ENCODE data around the gene JSRP1.

JSRP1 gene

GRCh38 chr19:2274931-2275535 is 18.8 kb upstream of the JSRP1 start:
- TF ChIP-seq, protein P1, sequence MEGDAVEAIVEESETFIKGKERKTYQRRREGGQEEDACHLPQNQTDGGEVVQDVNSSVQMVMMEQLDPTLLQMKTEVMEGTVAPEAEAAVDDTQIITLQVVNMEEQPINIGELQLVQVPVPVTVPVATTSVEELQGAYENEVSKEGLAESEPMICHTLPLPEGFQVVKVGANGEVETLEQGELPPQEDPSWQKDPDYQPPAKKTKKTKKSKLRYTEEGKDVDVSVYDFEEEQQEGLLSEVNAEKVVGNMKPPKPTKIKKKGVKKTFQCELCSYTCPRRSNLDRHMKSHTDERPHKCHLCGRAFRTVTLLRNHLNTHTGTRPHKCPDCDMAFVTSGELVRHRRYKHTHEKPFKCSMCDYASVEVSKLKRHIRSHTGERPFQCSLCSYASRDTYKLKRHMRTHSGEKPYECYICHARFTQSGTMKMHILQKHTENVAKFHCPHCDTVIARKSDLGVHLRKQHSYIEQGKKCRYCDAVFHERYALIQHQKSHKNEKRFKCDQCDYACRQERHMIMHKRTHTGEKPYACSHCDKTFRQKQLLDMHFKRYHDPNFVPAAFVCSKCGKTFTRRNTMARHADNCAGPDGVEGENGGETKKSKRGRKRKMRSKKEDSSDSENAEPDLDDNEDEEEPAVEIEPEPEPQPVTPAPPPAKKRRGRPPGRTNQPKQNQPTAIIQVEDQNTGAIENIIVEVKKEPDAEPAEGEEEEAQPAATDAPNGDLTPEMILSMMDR (conservative IDR thresholded peaks at IDR 0.05; ENCODE audit: low read depth, low read length), result no peak; the same call in 1 of the 2 replicates
- Histone ChIP-seq H2AFZ (ENCODE audit: low read depth) (no peak overlapping the region), H3K4me1 (ENCODE audit: low read depth, poor library complexity, severe bottlenecking) (peaks cover 6% of the 10 kb centered on the region), H3K9ac (no peak overlapping the region), H3K4me2 (no peak overlapping the region), H3K79me2 (ENCODE audit: insufficient read depth, low read depth) (peaks cover 42% of the 10 kb centered on the region), H3K36me3 (ENCODE audit: insufficient read depth) (peaks cover 3% of the 10 kb centered on the region; the same call in 1 of the 2 replicates), H3K27me3 (ENCODE audit: insufficient read depth, low read depth) (no peaks in the 10 kb centered on the region), H3K4me3 (IDR thresholded peaks at IDR 0.05; ENCODE audit: insufficient read depth, low read depth, low read length) (no peak overlapping the region), H3K27ac (no peak overlapping the region), H4K20me1 (ENCODE audit: insufficient read depth) (peaks cover 12% of the 10 kb centered on the region; the same call in 1 of the 2 replicates)

DNA sequence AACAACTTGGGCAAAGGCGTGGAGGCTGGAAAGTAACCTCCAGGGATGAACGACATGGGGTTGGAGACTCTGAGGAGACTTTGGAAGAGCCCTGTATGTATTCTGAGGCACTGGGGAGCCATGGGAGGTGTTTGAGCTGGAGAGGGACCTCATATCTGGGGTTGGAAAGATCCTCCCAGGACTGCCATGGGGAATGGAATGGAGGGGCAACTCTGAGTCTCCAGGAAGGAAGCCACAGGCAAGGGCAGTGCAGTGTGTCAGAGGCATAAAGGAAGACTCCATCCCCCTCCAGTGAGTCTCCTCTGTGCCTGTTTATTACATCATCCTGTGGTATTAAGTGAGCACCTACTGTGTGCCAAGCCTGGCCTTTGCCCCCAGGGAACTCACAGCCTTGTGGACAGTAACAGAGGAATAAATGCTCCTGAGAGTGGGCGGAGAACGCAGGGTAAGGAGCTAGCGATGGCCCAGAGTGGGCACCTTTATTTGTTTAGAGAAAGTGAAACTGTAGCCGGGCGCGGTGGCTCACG is 18.0 kb upstream of the JSRP1 start:
- TF ChIP-seq, protein P1 (conservative IDR thresholded peaks at IDR 0.05; ENCODE audit: low read depth, low read length), result no peak
- Histone ChIP-seq H3K27me3 (ENCODE audit: insufficient read depth, low read depth) (no peaks in the 10 kb centered on the region), H2AFZ (ENCODE audit: low read depth) (no peak overlapping the region), H3K36me3 (ENCODE audit: insufficient read depth) (peaks cover 3% of the 10 kb centered on the region; the same call in 1 of the 2 replicates), H3K9ac (no peak overlapping the region), H3K4me3 (IDR thresholded peaks at IDR 0.05; ENCODE audit: insufficient read depth, low read depth, low read length) (no peak overlapping the region), H3K27ac (no peak overlapping the region), H3K4me2 (no peak overlapping the region), H3K79me2 (ENCODE audit: insufficient read depth, low read depth) (peaks cover 49% of the 10 kb centered on the region), H4K20me1 (ENCODE audit: insufficient read depth) (peaks cover 12% of the 10 kb centered on the region; the same call in 1 of the 2 replicates), H3K4me1 (ENCODE audit: low read depth, poor library complexity, severe bottlenecking) (peaks cover 6% of the 10 kb centered on the region)

DNA sequence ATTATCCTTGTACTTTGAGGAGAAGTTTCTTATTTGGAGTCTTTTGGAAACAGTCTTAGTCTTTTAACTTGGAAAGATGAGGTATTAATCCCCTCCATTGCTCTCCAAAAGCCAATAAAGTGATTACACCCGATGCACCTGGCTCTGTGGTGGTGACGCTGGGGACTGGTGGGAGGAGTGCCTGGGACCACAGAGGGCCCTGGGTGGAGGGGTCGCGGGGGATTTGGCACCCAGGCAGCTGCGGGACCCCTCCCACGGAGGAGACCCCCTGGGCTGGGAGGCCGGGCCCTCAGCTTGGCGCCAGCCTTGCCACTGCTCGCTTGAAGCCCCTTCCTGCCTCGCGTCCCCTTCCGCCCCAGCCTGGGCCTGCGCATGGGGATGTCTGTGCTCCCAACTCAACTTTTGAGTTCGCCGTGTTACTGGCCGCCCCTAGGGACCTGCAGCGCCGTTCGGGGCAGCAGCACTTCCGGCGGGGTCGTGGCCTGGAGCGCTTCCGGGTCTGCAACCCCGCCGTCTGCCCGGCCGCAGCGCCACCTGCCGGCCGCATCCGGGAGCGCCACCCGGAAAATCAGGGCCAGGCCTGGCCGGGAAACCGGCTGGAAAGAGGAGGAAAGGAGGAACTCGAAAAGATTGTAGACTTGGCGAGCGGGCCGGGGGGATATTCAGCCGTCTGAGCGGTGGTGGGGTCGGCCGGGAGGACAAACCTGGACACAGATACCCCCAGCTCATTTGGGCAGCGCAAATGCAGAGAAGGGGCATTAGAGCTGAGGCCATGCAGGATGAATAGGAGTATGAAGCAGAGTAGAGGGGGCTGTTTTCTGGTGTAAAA is 17.4 kb upstream of the JSRP1 start:
- peaks cover 12% of the 10 kb centered on the region; the same call in 1 of the 2 replicates for H4K20me1 ChIP-seq (ENCODE audit: insufficient read depth)
- H3K4me2 ChIP-seq, result no peak overlapping the region
- peaks cover 8% of the 10 kb centered on the region for H3K4me1 ChIP-seq (ENCODE audit: low read depth, poor library complexity, severe bottlenecking)
- no peak overlapping the region for H2AFZ ChIP-seq (ENCODE audit: low read depth)
- TF ChIP-seq, protein P1 (conservative IDR thresholded peaks at IDR 0.05; ENCODE audit: low read depth, low read length), result no peak
- H3K4me3 ChIP-seq (IDR thresholded peaks at IDR 0.05; ENCODE audit: insufficient read depth, low read depth, low read length), result no peak overlapping the region
- peaks cover 3% of the 10 kb centered on the region; the same call in 1 of the 2 replicates for H3K36me3 ChIP-seq (ENCODE audit: insufficient read depth)
- peaks cover 49% of the 10 kb centered on the region for H3K79me2 ChIP-seq (ENCODE audit: insufficient read depth, low read depth)
- H3K27me3 ChIP-seq (ENCODE audit: insufficient read depth, low read depth), result no peaks in the 10 kb centered on the region
- no peak overlapping the region for H3K9ac ChIP-seq
- no peak overlapping the region for H3K27ac ChIP-seq

DNA sequence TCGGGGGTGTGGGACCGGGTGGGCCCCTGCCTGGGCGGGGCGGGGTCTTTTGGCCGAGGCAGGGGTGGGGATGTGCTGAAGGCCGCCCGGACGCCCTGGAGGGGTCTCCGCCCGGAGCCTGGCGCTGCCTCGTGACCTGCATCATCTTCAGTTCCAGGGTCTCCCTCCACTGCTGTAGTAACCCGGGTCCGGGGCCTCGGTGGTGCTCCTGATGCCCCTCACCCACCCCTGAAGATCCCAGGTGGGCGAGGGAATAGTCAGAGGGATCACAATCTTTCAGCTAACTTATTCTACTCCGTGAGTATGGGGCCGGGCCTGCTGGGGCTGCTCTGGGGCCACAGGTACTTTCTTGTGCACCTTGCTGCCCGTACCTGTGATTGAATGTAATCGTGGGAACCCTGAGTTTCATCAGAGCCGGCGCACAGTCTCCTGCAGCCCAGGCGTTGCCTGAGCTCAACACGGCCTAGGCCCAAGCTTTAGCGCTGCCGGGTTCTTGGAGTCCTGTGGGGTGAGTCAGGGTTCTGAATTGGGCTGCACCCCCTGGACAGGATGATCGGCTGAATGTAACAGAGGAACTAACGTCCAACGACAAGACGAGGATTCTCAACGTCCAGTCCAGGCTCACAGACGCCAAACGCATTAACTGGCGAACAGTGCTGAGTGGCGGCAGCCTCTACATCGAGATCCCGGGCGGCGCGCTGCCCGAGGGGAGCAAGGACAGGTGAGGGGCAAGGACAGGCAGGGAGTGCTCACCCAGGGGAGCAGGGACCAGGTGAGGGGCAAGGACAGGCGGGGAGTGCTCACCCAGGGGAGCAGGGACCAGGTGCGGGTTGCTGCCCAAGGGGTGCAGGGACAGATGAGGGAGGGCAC is 15.3 kb upstream of the JSRP1 start:
- TF ChIP-seq, protein P1 (conservative IDR thresholded peaks at IDR 0.05; ENCODE audit: low read depth, low read length), result no peak
- no peaks in the 10 kb centered on the region for H3K27me3 ChIP-seq (ENCODE audit: insufficient read depth, low read depth)
- peak overlapping the region; percentile 68 for H3K4me2 ChIP-seq
- H2AFZ ChIP-seq (ENCODE audit: low read depth), result no peak overlapping the region
- H3K4me3 ChIP-seq (IDR thresholded peaks at IDR 0.05; ENCODE audit: insufficient read depth, low read depth, low read length), result no peak overlapping the region
- H3K36me3 ChIP-seq (ENCODE audit: insufficient read depth), result peaks cover 3% of the 10 kb centered on the region; the same call in 1 of the 2 replicates
- H3K27ac ChIP-seq, result peak overlapping the region; percentile 38; the same call in 1 of the 2 replicates
- H4K20me1 ChIP-seq (ENCODE audit: insufficient read depth), result peaks cover 12% of the 10 kb centered on the region; the same call in 1 of the 2 replicates
- peak overlapping the region; percentile 88; the same call in 1 of the 2 replicates for H3K9ac ChIP-seq
- peaks cover 17% of the 10 kb centered on the region for H3K4me1 ChIP-seq (ENCODE audit: low read depth, poor library complexity, severe bottlenecking)
- peaks cover 49% of the 10 kb centered on the region for H3K79me2 ChIP-seq (ENCODE audit: insufficient read depth, low read depth)
